GM12878 (cell line): ENCODE data around the gene ZIK1. TPM values are rescaled to one million over a fixed set of nuclear protein-coding genes. Genes with fewer than 3 reads are reported as not detected.
A peak's percentile ranks its signal among the peaks of the same experiment; 100 is the strongest.

Experiments used
- ATAC-seq: fragments of 200-7000 bp; cut with Tn5 transposase; 3 replicates; pipeline ENCODE4 v1.9.1; 2020; ENCODE audit warnings: mild to moderate bottlenecking, moderate library complexity
- BruUV-seq: library from RNA; stranded (reverse); fragments of 400-500 nt; replicated peaks from 2 replicates; lab custom pipeline; 2021; lab: Mats Ljungman, UMichigan
- CTCF ChIA-PET: fragments of 300-600 bp; sonication (Branson Sonifier 250); formaldehyde crosslinking; extraction: SDS; loops from one replicate; lab custom pipeline; 2021; ENCODE audit warnings: inconsistent platforms; lab: Yijun Ruan, JAX
- POLR2A ChIA-PET: fragments of 350-600 bp; formaldehyde crosslinking; extraction: SDS; loops from one replicate; lab custom pipeline; 2021; ENCODE audit warnings: inconsistent platforms; lab: Charles Lee
- RAD21 ChIA-PET: fragments of 300-600 bp; sonication (Branson Sonifier 250); formaldehyde crosslinking; loops from one replicate; lab custom pipeline; 2023; ENCODE audit warnings: antibody characterized with exemption; ENCODE audit not compliant: unreplicated experiment; lab: Charles Lee
- SMC1A ChIA-PET: fragments of 300-600 bp; sonication (Branson Sonifier 250); formaldehyde crosslinking; loops from one replicate; lab custom pipeline; 2023; ENCODE audit not compliant: unreplicated experiment, uncharacterized antibody; lab: Charles Lee
- DNase-seq: peaks from one replicate; pipeline ENCODE4 v3.0.0-alpha.2; 2011; ENCODE audit warnings: low read depth, low spot score
- FAIRE-seq: peaks from 3 replicates; lab custom pipeline; 2011; peaks lifted over from hg19 to GRCh38; lab: Jason Lieb, UNC
- H2AFZ ChIP-seq: 2 replicates; pipeline ENCODE4 v1.6.0; 2011; ENCODE audit warnings: low read depth, low read length, control low read depth; ENCODE audit not compliant: control insufficient read depth
- H3K27ac ChIP-seq: 2 replicates; pipeline ENCODE4 v1.5.1; 2011; ENCODE audit warnings: control low read depth; ENCODE audit not compliant: control insufficient read depth, insufficient read depth
- H3K27me3 ChIP-seq, 2 experiments: replicated peaks in 1 of 2; 2 replicates each; pipeline versions ENCODE4 v1.6.0 to v1.6.1; 2011; ENCODE audit warnings: low read length in 1 of 2; ENCODE audit not compliant: control insufficient read depth in 2 of 2, insufficient read depth in 2 of 2
- H3K36me3 ChIP-seq, 2 experiments: 2 replicates each; pipeline ENCODE4 v1.5.1; 2011; ENCODE audit warnings: low read length in 1 of 2; ENCODE audit not compliant: control insufficient read depth in 2 of 2, insufficient read depth in 2 of 2
- H3K4me1 ChIP-seq: 2 replicates; pipeline ENCODE4 v1.6.1; 2011; ENCODE audit warnings: mild to moderate bottlenecking, low read length, moderate library complexity, mixed read lengths; ENCODE audit not compliant: control insufficient read depth, insufficient read depth
- H3K4me2 ChIP-seq: 2 replicates; pipeline ENCODE4 v1.6.0; 2011; ENCODE audit warnings: control low read depth; ENCODE audit not compliant: control insufficient read depth, insufficient read depth
- H3K4me3 ChIP-seq: fragments of 200-600 bp; sonication (generic); 2 replicates; pipeline ENCODE4 v1.5.1; 2016
- H3K79me2 ChIP-seq: 2 replicates; pipeline ENCODE4 v1.6.0; 2011; ENCODE audit warnings: low read length; ENCODE audit not compliant: control insufficient read depth, insufficient read depth
- H3K9ac ChIP-seq: 2 replicates; pipeline ENCODE4 v1.8.0; 2011; ENCODE audit warnings: low read length, control low read depth, mixed read lengths; ENCODE audit not compliant: control insufficient read depth, insufficient read depth
- H3K9me3 ChIP-seq: replicated peaks from 3 replicates; pipeline ENCODE4 v1.5.1; 2011; ENCODE audit warnings: mild to moderate bottlenecking, low read length; ENCODE audit not compliant: control insufficient read depth, insufficient read depth
- H4K20me1 ChIP-seq: 2 replicates; pipeline ENCODE4 v1.6.0; 2011; ENCODE audit not compliant: control insufficient read depth, insufficient read depth
- ATF3 ChIP-seq: IDR thresholded peaks from 2 replicates; pipeline ENCODE4 v1.6.1; 2011; ENCODE audit warnings: low read depth, mild to moderate bottlenecking, low read length, moderate library complexity, borderline replicate concordance; ENCODE audit errors: extremely low read depth
- BACH1 ChIP-seq: fragments of 450-650 bp; IDR thresholded peaks from 2 replicates; pipeline ENCODE4 v1.6.1; 2017; ENCODE audit warnings: mild to moderate bottlenecking, borderline replicate concordance
- BCL11A ChIP-seq: IDR thresholded peaks from 2 replicates; pipeline ENCODE4 v1.6.1; 2011; ENCODE audit warnings: low read depth, low read length
- CBX5 ChIP-seq: sonication (generic); IDR thresholded peaks from 2 replicates; pipeline ENCODE4 v1.6.1; 2016; ENCODE audit warnings: low read depth, moderate library complexity, mild to moderate bottlenecking, inconsistent platforms
- EGR1 ChIP-seq, 2 experiments: IDR thresholded peaks; 1 replicate in 1 of 2; 2 replicates in 1 of 2; pipeline ENCODE4 v1.6.1; 2011 to 2012; ENCODE audit warnings: low read depth in 2 of 2, low read length in 2 of 2, borderline replicate concordance in 1 of 2, mild to moderate bottlenecking in 1 of 2, moderate library complexity in 1 of 2
- ESRRA ChIP-seq: IDR thresholded peaks from 2 replicates; pipeline ENCODE4 v1.6.1; 2012; ENCODE audit warnings: mild to moderate bottlenecking, low read length, improper control_type of control experiment
- IRF4 ChIP-seq: IDR thresholded peaks from 2 replicates; pipeline ENCODE4 v1.6.1; 2011; ENCODE audit warnings: low read depth, low read length
- MEF2B ChIP-seq: fragments of 450-650 bp; IDR thresholded peaks from 2 replicates; pipeline ENCODE4 v1.6.1; 2018; ENCODE audit warnings: mild to moderate bottlenecking, moderate library complexity; ENCODE audit not compliant: partially characterized antibody, poor library complexity, severe bottlenecking
- NR2F1 ChIP-seq: fragments of 450-650 bp; conservative IDR thresholded peaks from 2 replicates; pipeline ENCODE4 v1.6.1; 2017; ENCODE audit warnings: mild to moderate bottlenecking
- ZBED1 ChIP-seq: IDR thresholded peaks from 2 replicates; pipeline ENCODE4 v1.6.1; 2016; ENCODE audit warnings: borderline replicate concordance
- ZBTB11 ChIP-seq: fragments of 450-650 bp; formaldehyde crosslinking; IDR thresholded peaks from 2 replicates; pipeline ENCODE4 v1.5.0; 2022; ENCODE audit warnings: mild to moderate bottlenecking, missing genetic modification characterization
- WGBS: methylation state at CpG from one replicate; pipeline ENCODE4 v1.1.6; 2016; ENCODE audit warnings: low lambda C conversion rate; ENCODE audit not compliant: insufficient replicate concordance, insufficient coverage; ENCODE audit errors: missing lambda C conversion rate; 5-methylcytosine and 5-hydroxymethylcytosine counted together
- in situ Hi-C: fragments of 300-500 bp; cut with MboI; formaldehyde crosslinking; loops from 9 replicates; pipeline ENCODE4 v1.14.3; 2018; ENCODE audit warnings: mixed read lengths
- intact Hi-C: fragments of 100-400 bp; cut with micrococcal nuclease; formaldehyde crosslinking; loops from one replicate; pipeline ENCODE4 v1.14.2; 2022; ENCODE audit not compliant: unreplicated experiment
- polyA plus RNA-seq, 11 experiments: library from polyadenylated mRNA; depleted of rRNA in 4 of 11; unstranded in 6 of 11; stranded (reverse) in 5 of 11; fragments of >200 nt; fragmentation: Nextera tagmentation in 4 of 11; fragmentation: Illumina TruSeq in 1 of 11; extraction: Ambion mirVana in 4 of 11; extraction: Trizol in 1 of 11; gene quantifications; 1 replicate in 1 of 11; 2 replicates in 10 of 11; pipeline versions ENCODE4 v1.2.1 to v1.2.3, GENCODE V29; 2011 to 2016; ENCODE audit warnings: inconsistent platforms in 2 of 11, missing spikeins in 2 of 11, low read depth in 1 of 11
- total RNA-seq, 4 experiments: library from RNA; depleted of rRNA in 3 of 4; stranded (reverse); fragments of >200 nt in 3 of 4; fragmentation: Illumina TruSeq in 1 of 4; extraction: Trizol in 1 of 4; gene quantifications; 2 replicates each; pipeline versions ENCODE4 v1.2.1 to v1.2.3, GENCODE V29; 2013 to 2021
- TF ChIP-seq, protein P1 (sequence below): fragments of 450-650 bp; IDR thresholded peaks from 2 replicates; pipeline ENCODE4 v1.6.1; 2016; ENCODE audit warnings: mild to moderate bottlenecking, moderate library complexity, borderline replicate concordance
- TF ChIP-seq, protein P2 (sequence below): IDR thresholded peaks from 2 replicates; pipeline ENCODE4 v1.6.1; 2011; ENCODE audit warnings: borderline replicate concordance, low read depth, mild to moderate bottlenecking, moderate library complexity, mixed read lengths, low read length; ENCODE audit not compliant: insufficient read depth; ENCODE audit errors: extremely low read length

ZIK1 gene
- total and polyA plus RNA-seq, 10 of the 15 experiments (the other 5 are each of a cell fraction or from before 2014, with no cell fraction given) = 0.45 to 4.7 (median 2.7) TPM

- BruUV-seq = no TSS peak
- H2AFZ ChIP-seq = no peak overlapping the region
- H3K27me3 ChIP-seq = no peaks in the 10 kb centered on the region
- ChIA-PET CTCF (no interaction called here), SMC1A (no interaction called here), POLR2A (no interaction called here), RAD21 (no interaction called here)
- no peaks in the 10 kb centered on the region for H3K79me2 ChIP-seq
- no peak overlapping the region for H3K27ac ChIP-seq
- intact Hi-C loops = no loop called here
- H3K36me3 ChIP-seq = no peaks in the 10 kb centered on the region
- in situ Hi-C loops = no loop called here
- H4K20me1 ChIP-seq = no peaks in the 10 kb centered on the region
- no peak overlapping the region for H3K4me3 ChIP-seq
- no peak overlapping the region for H3K4me2 ChIP-seq
- H3K9ac ChIP-seq = no peak overlapping the region
- peaks cover 32% of the 10 kb centered on the region; the same call in 2 of the 3 replicates for H3K9me3 ChIP-seq
- 36% methylated on average over 7 of the region's 7 CpGs for WGBS
- FAIRE-seq (no peak), DNase-seq (no peak), ATAC-seq (no peak)
- no peaks in the 10 kb centered on the region for H3K4me1 ChIP-seq
- TF ChIP-seq, protein P1, sequence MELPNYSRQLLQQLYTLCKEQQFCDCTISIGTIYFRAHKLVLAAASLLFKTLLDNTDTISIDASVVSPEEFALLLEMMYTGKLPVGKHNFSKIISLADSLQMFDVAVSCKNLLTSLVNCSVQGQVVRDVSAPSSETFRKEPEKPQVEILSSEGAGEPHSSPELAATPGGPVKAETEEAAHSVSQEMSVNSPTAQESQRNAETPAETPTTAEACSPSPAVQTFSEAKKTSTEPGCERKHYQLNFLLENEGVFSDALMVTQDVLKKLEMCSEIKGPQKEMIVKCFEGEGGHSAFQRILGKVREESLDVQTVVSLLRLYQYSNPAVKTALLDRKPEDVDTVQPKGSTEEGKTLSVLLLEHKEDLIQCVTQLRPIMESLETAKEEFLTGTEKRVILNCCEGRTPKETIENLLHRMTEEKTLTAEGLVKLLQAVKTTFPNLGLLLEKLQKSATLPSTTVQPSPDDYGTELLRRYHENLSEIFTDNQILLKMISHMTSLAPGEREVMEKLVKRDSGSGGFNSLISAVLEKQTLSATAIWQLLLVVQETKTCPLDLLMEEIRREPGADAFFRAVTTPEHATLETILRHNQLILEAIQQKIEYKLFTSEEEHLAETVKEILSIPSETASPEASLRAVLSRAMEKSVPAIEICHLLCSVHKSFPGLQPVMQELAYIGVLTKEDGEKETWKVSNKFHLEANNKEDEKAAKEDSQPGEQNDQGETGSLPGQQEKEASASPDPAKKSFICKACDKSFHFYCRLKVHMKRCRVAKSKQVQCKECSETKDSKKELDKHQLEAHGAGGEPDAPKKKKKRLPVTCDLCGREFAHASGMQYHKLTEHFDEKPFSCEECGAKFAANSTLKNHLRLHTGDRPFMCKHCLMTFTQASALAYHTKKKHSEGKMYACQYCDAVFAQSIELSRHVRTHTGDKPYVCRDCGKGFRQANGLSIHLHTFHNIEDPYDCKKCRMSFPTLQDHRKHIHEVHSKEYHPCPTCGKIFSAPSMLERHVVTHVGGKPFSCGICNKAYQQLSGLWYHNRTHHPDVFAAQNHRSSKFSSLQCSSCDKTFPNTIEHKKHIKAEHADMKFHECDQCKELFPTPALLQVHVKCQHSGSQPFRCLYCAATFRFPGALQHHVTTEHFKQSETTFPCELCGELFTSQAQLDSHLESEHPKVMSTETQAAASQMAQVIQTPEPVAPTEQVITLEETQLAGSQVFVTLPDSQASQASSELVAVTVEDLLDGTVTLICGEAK = no peak
- TF ChIP-seq EGR1 (IDR thresholded peaks at IDR 0.05; ENCODE audit: borderline replicate concordance in 1 of 2, low read depth in 2 of 2, low read length in 2 of 2) = no peak
- no peak for TF ChIP-seq BACH1
- no peak for TF ChIP-seq NR2F1
- TF ChIP-seq ATF3 = no peak
- TF ChIP-seq MEF2B = no peak
- no peak for TF ChIP-seq ZBED1
- no peak for TF ChIP-seq ESRRA
- TF ChIP-seq, protein P2, sequence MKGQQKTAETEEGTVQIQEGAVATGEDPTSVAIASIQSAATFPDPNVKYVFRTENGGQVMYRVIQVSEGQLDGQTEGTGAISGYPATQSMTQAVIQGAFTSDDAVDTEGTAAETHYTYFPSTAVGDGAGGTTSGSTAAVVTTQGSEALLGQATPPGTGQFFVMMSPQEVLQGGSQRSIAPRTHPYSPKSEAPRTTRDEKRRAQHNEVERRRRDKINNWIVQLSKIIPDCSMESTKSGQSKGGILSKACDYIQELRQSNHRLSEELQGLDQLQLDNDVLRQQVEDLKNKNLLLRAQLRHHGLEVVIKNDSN = peak; percentile 6
- no peak for TF ChIP-seq BCL11A
- no peak for TF ChIP-seq IRF4
- peak; percentile 100 for TF ChIP-seq CBX5
- no peak for TF ChIP-seq ZBTB11 (CRISPR knock-in tag)
Observed at GRCh38 chr19:57566396-57567265, 17.3 kb upstream of the ZIK1 start.
